B cell (primary cell): ENCODE data around the gene TRIM44.

Source experiments
- CTCF ChIP-seq: fragments of 200-600 bp; IDR thresholded peaks from one replicate; pipeline ENCODE4 v1.8.0; 2022; ENCODE audit warnings: antibody characterized with exemption, mild to moderate bottlenecking
- EZH2 ChIP-seq: IDR thresholded peaks from 2 replicates; pipeline ENCODE4 v1.6.1; 2012; ENCODE audit warnings: borderline replicate concordance, low read depth, mild to moderate bottlenecking, moderate library complexity, low read length; ENCODE audit not compliant: insufficient read depth, poor library complexity, severe bottlenecking

DNA sequence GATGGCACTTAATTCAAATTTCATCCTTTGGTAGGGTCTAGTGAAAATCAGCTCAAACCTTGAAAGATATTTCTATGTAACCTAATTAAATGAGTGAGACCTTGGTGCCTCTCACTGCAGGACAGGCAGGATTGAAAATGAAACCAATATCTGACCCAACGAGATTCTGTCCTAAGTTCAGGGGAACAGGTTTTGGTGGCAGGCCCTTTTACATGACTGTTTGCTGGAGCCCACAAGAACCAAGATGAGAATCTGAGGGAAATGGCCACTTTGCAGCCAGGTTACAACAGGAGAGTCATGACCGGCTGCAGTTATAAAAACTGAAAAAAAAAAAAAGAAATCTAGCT lies 130.2 kb downstream of the TRIM44 start:
- TF ChIP-seq EZH2 (no peak), CTCF (no peak)
